GM21786 (cell line): Measurements from ENCODE around the gene DLK2.
"Not testable (repeated sequence)": the region's sequence is repeated elsewhere in the genome, so short reads cannot be mapped to it uniquely, and the experiment has no call there.

Experiments
- ATAC-seq: cut with Tn5 transposase; IDR thresholded peaks from one replicate; pipeline ENCODE4 v1.9.1; 2021; ENCODE audit not compliant: unreplicated experiment

DLK2 gene

DNA sequence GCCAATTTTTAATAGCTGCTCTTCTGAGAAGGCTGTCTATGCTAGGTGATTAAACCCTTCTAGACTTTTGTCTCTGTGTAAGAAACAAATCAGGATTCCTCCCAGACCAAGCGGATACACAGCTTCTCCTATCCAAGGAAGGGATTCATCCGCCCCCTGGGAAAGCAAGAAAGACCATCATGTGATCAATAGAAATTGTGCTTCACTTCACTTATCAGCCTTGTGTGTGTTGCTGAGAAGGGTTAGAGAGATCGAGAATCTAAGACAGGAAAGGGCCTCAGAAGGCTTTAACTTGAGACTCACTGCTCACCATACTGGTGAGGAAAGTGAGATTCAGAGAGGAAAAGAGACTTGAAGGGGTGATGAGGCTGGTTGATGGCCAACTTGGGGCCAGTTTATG lies 26.5 kb downstream of the DLK2 start:
- no peak for ATAC-seq

DNA sequence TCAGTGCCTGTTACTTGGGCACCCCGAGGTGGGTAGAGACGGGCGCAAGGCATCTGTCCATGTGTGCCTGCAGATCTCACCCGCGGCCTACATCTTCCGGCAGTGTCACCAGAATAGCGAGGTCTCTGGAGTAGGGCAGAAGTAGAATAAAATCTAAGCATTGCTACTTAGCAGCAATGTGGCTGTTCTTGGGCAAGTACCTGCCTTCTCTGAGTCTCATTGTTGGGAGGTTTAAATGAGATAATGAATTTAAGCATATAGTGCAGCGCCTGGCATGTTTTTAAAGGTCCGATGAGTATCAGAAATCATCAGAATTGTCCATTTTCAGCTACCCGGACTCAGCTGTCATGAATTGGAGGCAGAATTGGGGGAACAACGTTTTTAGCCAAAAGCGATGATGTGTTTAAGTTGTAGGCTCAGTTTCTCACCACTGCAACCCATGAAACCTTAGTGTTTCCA lies 27.2 kb downstream of the DLK2 start:
- ATAC-seq = no peak

DNA sequence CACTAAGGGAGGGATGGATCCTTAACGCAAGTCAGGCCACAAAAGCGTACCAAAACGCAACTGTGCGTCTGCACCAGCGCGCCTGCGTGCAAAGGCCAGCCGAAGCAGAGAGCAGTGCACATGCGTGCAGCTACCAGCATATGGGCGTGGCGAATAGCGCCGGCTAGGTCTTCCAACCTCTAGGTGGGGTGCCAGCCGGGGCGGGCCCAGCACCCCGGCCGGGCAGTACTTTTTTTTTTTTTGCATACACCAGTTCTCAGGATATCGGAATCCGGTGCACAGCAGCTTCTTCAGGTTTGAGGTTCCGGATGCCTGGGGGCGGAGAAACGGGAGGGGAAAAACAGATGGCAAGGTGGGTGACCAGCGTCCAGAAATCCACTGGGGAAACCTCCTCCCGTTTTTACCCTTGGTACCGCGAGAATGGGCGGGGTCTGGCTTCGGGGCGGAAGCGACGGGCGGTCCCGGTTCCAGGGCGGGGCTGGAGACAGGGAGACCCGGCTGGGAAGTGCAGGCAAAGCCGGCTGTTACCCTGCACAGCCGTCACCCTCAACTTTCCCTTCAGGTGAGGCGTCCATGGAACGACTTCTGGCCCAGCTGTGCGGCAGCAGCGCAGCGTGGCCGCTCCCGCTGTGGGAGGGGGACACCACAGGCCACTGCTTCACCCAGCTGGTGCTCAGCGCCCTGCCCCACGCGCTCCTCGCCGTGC lies 27.8 kb downstream of the DLK2 start, which contains the start of gene ABCC10:
ABCC10 (plus strand) TSS at position 136 of the 706 bp plus-strand sequence; CDS start at position 574, 438 bp downstream.
- peak; percentile 90 for ATAC-seq

DNA sequence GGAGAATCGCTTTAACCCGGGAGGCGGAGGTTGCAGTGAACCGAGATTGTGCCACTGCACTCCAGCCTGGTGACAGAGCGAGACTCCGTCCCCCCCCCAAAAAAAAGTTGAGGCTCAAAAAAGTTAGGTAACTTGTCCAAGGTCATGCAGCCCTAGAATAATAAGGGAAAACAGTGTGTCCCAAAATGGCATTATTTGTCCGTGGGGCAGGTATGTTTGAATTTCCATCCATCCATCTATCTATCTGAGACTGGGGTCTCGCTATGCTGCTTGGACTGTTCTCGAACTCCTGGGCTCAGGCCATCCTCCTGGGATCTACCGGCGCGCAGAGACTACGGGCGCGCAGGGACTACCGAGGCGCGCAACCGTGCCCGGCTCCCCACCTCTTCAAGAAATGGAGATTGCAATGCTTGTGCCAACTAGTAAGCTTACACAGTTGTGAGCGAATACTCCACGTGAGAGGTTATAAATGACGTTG lies 28.4 kb downstream of the DLK2 start:
- no peak for ATAC-seq

DNA sequence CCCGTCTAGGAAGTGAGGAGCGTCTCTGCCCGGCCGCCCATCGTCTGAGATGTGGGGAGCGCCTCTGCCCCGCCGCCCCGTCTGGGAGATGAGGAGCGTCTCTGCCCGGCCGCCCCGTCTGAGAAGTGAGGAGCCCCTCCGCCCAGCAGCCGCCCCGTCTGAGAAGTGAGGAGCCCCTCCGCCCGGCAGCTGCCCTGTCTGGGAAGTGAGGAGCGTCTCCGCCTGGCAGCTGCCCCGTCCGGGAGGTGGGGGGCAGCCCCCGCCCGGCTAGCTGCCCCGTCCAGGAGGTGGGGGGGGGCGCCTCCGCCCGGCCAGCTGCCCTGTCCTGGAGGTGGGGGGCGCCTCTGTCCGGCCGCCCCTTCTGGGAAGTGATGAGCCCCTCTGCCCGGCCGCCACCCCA lies 30.3 kb downstream of the DLK2 start:
- ATAC-seq = not testable (repeated sequence)

DNA sequence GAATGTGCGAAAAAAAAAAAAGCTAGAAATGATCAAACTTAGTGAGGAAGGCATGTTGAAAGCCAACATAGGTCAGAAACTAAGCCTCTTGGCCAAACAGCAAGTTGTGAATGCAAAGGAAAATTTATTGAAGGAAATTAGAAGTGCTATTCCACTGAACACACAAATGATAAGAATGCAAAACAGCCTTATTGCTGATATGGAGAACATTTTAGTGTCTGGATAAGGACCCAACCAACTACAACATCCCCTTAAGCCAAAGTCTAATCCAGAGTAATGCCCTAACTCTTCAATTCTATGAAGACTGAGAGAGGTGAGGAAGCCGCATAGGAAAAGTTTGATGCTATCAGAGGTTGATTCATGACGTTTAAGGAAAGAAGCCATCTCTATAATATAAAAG lies 33.5 kb downstream of the DLK2 start:
- no peak for ATAC-seq

DNA sequence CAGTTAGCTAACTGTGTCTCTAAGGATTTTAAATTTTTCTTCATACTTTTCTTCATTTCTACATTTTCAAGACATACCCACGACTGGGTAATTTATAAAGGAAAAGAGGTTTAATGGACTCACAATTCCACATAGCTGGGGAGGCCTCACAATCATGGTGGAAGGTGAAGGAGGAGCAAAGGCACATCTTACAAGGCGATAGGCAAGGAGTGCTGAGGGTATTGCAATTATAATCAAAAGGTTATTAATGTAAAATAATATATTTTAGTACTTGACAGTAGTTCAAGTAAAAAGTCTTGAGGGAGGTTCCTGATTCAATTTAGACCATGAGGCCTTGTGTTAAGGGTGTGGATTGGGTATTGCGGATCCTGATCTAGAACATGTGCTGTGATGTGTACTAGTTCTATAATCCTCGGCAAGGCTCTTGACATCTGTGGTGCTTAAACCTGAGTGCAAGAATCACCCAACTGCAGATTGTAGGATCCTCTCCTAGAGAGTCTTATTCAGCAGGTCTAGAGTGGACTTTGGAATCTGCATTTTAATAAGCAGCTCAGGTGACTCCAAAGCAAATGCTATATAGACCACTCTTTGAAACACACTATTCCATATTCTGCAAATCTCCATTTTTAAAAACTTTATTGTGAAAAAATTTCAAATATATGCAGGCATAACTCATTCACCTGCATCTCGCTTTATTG lies 35.2 kb downstream of the DLK2 start:
- no peak for ATAC-seq

DNA sequence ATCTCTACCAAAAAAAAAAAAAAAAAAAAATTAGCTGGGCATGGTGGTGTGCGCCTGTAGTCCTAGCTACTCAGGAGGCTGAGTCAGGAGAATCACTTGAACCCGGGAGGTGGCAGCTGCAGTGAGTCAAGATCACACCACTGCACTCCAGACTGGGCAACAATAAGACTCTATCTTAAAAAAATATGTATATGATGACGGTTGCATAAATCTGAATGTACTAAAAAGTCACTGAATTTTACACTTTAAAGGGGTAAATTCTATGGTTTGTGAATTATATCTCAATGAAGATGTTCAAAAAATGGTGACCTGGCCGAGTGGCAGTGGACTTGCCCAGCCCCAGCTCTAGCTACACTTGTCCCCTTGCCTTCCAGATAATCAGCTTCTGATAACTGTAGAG lies 38.4 kb downstream of the DLK2 start:
- no peak for ATAC-seq

DNA sequence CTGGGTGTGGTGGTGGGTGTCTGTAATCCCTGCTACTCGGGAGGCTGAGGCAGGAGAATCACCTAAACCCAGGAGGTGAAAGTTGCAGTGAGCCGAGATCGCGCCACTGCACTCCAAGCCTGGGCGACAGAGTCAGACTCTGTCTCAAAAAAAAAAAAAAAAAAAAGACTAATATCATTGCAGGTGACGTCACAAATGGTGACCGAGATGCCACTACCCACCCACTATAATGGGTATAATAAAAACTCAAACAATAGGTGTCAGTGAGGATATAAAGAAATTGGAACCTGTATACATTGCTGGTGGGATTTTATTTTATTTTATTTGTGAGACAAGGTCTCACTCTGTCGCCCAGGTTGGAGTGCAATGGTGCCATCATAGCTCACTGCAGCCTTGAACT lies 40.1 kb downstream of the DLK2 start:
- not testable (repeated sequence) for ATAC-seq

DNA sequence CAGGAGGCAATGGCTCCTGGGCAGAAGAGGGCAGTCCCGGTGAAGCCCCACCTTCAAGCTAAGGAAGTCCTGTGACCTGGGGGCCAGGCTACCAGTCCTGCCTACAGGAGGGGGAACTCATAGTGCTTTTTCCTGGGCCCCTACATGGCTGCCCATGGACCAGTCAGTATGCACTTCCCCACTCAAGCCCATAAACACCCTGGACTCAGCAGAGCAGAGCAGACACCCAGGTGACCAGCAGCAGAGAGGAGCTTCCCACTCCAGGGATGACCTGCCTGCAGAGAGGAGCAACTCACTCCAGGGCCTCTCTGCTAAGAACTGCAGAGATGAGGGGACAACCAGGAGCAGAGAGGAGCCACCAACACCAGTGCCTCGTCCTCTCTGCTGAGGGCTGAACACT lies 42.3 kb downstream of the DLK2 start:
- no peak for ATAC-seq

DNA sequence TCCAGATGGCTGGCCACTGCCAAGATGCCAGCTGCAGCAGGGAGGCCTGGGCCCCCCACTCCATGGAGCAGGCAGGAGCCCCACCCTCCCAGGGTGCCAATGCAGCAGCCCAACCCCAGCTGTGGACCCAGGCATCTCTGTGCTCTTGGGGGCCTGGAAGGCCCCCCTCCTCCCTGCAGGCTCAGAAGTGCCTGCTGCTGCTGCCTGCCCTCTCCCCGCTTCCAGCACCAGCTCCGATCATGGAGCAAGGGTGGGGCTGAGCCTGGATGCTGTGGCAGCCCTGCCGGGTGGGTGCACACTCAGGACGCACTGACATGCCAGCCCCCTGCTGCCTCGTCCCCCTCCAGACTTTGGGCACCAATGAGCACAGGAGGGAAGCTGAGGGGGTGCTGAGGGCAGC lies 42.8 kb downstream of the DLK2 start:
- no peak for ATAC-seq

DNA sequence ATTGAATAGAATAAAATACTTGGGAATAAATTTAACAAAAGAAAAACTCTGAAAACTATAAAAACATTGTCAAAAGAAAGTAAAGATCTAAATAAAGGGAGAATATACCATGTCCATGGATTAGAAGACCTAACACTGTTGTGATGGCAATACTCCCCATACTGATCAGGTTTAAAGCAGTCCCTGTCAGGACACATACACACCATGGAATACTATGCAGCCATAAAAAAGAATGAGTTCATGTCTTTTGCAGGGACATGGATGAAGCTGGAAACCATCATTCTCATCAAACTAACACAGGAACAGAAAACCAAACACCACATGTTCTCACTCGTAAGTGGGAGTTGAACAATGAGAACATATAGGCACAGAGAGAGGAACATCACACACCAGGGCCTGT lies 44.6 kb downstream of the DLK2 start:
- not testable (repeated sequence) for ATAC-seq

DNA sequence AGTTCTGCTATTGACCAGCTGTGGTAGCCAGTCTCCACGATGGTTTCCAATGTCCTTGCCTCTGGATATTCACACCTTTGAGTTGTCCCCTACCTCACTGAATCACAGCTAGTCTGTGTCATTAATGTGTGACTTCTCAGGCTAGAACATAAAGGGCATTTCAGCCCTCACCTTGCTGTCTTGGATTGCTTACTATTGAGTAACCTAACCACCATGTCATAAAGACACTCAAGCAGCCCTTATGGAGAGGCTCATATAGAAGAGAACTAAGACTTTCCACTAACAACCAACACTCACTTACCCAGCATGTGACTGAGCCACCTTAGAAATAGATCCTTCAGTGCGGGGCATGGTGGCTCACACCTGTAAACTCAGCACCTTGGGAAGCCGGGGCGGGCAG lies 47.1 kb downstream of the DLK2 start:
- ATAC-seq = no peak

DNA sequence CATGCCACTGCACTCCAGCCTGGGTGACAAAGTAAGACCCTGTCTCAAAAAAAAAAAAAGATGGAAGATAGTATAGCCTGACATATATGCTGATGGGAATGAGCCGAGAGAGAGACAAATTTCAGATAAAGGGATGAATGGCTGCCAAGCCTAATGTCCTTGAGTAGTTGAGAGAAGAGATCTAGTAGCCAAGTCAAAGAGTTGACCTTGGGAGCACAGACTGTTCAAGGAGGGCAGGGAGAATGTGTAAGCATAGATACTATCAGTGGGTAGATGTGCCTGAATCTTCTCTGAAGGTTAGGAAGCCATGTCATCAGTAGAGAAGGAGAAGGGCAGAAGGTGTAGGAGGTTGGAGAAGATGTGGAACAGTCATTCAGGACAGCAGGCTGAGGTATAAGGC lies 48.1 kb downstream of the DLK2 start:
- ATAC-seq = no peak

DNA sequence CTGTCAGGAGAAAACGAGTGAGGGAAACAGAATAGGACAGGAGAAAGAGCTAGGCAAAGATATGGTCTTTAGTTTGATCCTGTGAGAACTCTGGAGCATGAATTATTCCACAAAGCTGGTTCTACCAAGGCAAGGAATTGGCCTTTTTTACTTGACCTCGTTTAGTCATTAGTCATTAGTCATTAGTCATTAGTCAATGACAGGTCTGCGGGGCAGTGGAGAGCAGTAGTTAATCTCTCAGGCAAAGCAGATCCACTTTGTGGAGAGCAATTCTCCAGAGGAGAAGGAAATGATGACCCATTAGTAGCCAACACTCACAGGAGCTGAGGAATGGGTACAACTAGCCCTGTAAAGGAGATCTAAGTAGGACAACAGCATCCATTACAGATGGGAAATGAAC lies 50.0 kb downstream of the DLK2 start:
- ATAC-seq = no peak

DNA sequence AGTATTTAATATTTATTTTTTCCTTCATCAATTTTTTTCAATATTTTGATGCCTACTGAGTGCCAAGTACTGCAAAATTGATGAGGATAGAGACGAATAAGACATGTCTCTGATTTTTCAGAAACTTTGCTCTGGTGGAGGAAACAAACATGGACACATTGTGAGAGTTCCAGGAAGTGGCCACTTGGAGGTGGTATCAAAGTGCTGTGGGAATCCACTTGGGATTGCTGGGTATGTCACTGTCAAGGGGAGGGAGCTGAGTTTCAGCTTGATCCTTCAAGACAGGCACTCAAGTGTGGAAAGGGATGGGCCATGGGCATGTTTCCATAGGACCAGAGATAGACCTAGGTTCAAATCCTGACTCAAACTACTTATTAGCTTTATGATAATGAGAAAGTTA lies 52.5 kb downstream of the DLK2 start:
- ATAC-seq = no peak

DNA sequence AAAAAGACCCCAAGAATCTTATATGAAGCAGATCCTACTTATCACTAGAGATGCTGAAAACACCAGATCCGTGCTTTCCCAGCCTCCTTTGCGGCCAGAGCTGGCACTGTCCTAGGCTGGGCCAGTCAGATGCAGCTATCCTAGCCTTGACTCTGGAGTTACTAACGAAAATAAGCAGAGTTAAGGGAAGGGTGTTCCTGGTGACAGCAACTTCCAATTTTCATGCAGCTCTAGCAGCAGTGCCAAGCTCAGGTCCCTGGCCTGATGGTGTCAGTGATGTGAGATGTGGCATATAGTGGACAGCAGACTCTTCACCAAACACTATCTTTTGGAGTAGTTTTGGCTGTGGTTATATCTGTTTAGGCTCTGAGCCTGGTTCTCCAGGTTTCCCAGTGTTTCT lies 53.6 kb downstream of the DLK2 start:
- ATAC-seq = no peak
